Thoracic aorta (tissue), 2 donors: Measurements from ENCODE around the gene HOTAIR. TPM values are rescaled to one million over a fixed set of nuclear protein-coding genes. Genes with fewer than 3 reads are reported as not detected.

ENCODE experiments used
- ATAC-seq: fragments of 150-250 bp; one replicate; pipeline ENCODE4 v1.8.0; 2017; ENCODE audit warnings: low read depth; ENCODE audit not compliant: insufficient number of reproducible peaks, low FRiP score
- DNase-seq: peaks from one replicate; pipeline ENCODE4 v3.0.0-alpha.2; 2020; ENCODE audit warnings: low spot score
- H3K27ac ChIP-seq, 2 donors: fragments of 200-600 bp; sonication (generic); 1 replicate in 1 of 2; 2 replicates in 1 of 2; pipeline ENCODE4 v1.5.1; 2016; ENCODE audit warnings: mild to moderate bottlenecking in 2 of 2, moderate library complexity in 2 of 2
- H3K27me3 ChIP-seq: fragments of 200-600 bp; sonication (generic); replicated peaks from 2 replicates; pipeline ENCODE4 v1.6.0; 2016; ENCODE audit warnings: mild to moderate bottlenecking; ENCODE audit not compliant: insufficient read depth
- H3K36me3 ChIP-seq: fragments of 200-600 bp; sonication (generic); one replicate; pipeline ENCODE4 v1.5.1; 2016
- H3K4me1 ChIP-seq, 2 donors: fragments of 200-600 bp; sonication (generic); 1 replicate in 1 of 2; 2 replicates in 1 of 2; pipeline versions ENCODE4 v1.5.1 to v1.6.0; 2016; ENCODE audit warnings: low read depth in 2 of 2, mild to moderate bottlenecking in 1 of 2; ENCODE audit not compliant: control insufficient read depth in 1 of 2
- H3K4me3 ChIP-seq: fragments of 200-600 bp; sonication (generic); 2 replicates; pipeline ENCODE4 v1.5.1; 2016; ENCODE audit warnings: mild to moderate bottlenecking
- H3K9me3 ChIP-seq: fragments of 200-600 bp; sonication (generic); 2 replicates; pipeline ENCODE4 v1.5.1; 2016
- CTCF ChIP-seq: fragments of 200-600 bp; sonication (generic); IDR thresholded peaks from one replicate; pipeline ENCODE4 v1.5.1; 2019; ENCODE audit warnings: antibody characterized with exemption
- total RNA-seq, 2 donors: library from RNA; depleted of rRNA; stranded (reverse); fragments of >200 nt; gene quantifications; one replicate each; pipeline versions ENCODE4 v1.1.0 to v1.2.3, GENCODE V29; 2016

Gene HOTAIR
- total RNA-seq, 2 donors from 2014 or later = not detected

GRCh38 chr12:54020591-54021405 is 46.0 kb upstream of the HOTAIR start:
- no peaks in the 10 kb centered on the region for H3K27me3 ChIP-seq
- H3K36me3 ChIP-seq = no peaks in the 10 kb centered on the region
- peaks cover 14 to 16% of the 10 kb centered on the region in 2 donors for H3K4me1 ChIP-seq
- no peak for ATAC-seq
- DNase-seq = no peak
- H3K27ac ChIP-seq = peak overlapping the region; percentile 11 to 98
- TF ChIP-seq CTCF = no peak
- H3K4me3 ChIP-seq = peak overlapping the region; percentile 5
- H3K9me3 ChIP-seq = no peaks in the 10 kb centered on the region

- no peaks in the 10 kb centered on the region for H3K27me3 ChIP-seq
- H3K27ac ChIP-seq = peak overlapping the region; percentile 86 to 98
- no peaks in the 10 kb centered on the region for H3K36me3 ChIP-seq
- no peak for TF ChIP-seq CTCF
- peaks cover 14 to 16% of the 10 kb centered on the region in 2 donors for H3K4me1 ChIP-seq
- DNase-seq (no peak), ATAC-seq (no peak)
- H3K4me3 ChIP-seq = peak overlapping the region; percentile 69
- H3K9me3 ChIP-seq = no peaks in the 10 kb centered on the region
These were observed 45.3 kb upstream of the HOTAIR start for GRCh38 chr12:54019924-54020590.

GRCh38 chr12:54019091-54019811 is 44.5 kb upstream of the HOTAIR start:
- no peak for TF ChIP-seq CTCF
- H3K36me3 ChIP-seq = no peaks in the 10 kb centered on the region
- no peaks in the 10 kb centered on the region for H3K9me3 ChIP-seq
- DNase-seq (no peak), ATAC-seq (no peak)
- peak overlapping the region; percentile 69 for H3K4me3 ChIP-seq
- peaks cover 14 to 22% of the 10 kb centered on the region in 2 donors for H3K4me1 ChIP-seq
- H3K27ac ChIP-seq = peak overlapping the region; percentile 86 to 98
- no peaks in the 10 kb centered on the region for H3K27me3 ChIP-seq

- Histone ChIP-seq H3K27ac (peak overlapping the region; percentile 81 to 98), H3K4me1 (peaks cover 14 to 27% of the 10 kb centered on the region in 2 donors), H3K4me3 (peak overlapping the region; percentile 69), H3K27me3 (no peaks in the 10 kb centered on the region), H3K9me3 (no peaks in the 10 kb centered on the region), H3K36me3 (no peaks in the 10 kb centered on the region)
- no peak for ATAC-seq
- TF ChIP-seq CTCF = no peak
- no peak for DNase-seq
These were observed 43.8 kb upstream of the HOTAIR start for GRCh38 chr12:54018468-54018984.
